Stomach (tissue), 4 donors: ENCODE measurements around the gene UNC5A.
"Not testable (repeated sequence)": the region's sequence is repeated elsewhere in the genome, so short reads cannot be mapped to it uniquely, and the experiment has no call there.

Experiments used
- EP300 ChIP-seq: sonication (generic); formaldehyde crosslinking; IDR thresholded peaks from one replicate; pipeline ENCODE4 v1.6.1; 2017; ENCODE audit warnings: antibody characterized with exemption
- POLR2A ChIP-seq, 4 donors: fragments of 450-650 bp; IDR thresholded peaks; one replicate each; pipeline ENCODE4 v1.6.1; 2016; ENCODE audit warnings: antibody characterized with exemption in 4 of 4, control low read depth in 2 of 4, mild to moderate bottlenecking in 1 of 4, moderate library complexity in 1 of 4
- POLR2AphosphoS5 ChIP-seq, 3 donors: sonication (generic); formaldehyde crosslinking; IDR thresholded peaks; one replicate each; pipeline ENCODE4 v1.6.1; 2016; ENCODE audit warnings: antibody characterized with exemption in 3 of 3
- TF ChIP-seq, protein P1 (sequence below), 7 experiments: fragments of 450-650 bp in 4 of 7; fragments of 200-600 bp in 3 of 7; sonication (generic) in 3 of 7; IDR thresholded peaks; one replicate each; pipeline ENCODE4 v1.5.1; 2016 to 2019; ENCODE audit warnings: antibody characterized with exemption in 7 of 7, control low read depth in 2 of 7, mild to moderate bottlenecking in 1 of 7

- TF ChIP-seq, protein P1, sequence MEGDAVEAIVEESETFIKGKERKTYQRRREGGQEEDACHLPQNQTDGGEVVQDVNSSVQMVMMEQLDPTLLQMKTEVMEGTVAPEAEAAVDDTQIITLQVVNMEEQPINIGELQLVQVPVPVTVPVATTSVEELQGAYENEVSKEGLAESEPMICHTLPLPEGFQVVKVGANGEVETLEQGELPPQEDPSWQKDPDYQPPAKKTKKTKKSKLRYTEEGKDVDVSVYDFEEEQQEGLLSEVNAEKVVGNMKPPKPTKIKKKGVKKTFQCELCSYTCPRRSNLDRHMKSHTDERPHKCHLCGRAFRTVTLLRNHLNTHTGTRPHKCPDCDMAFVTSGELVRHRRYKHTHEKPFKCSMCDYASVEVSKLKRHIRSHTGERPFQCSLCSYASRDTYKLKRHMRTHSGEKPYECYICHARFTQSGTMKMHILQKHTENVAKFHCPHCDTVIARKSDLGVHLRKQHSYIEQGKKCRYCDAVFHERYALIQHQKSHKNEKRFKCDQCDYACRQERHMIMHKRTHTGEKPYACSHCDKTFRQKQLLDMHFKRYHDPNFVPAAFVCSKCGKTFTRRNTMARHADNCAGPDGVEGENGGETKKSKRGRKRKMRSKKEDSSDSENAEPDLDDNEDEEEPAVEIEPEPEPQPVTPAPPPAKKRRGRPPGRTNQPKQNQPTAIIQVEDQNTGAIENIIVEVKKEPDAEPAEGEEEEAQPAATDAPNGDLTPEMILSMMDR (IDR thresholded peaks at IDR 0.05), result not testable (repeated sequence)
- TF ChIP-seq POLR2A (IDR thresholded peaks at IDR 0.05); POLR2AphosphoS5 (IDR thresholded peaks at IDR 0.05); EP300: not testable (repeated sequence)
Observed at GRCh38 chr5:176870644-176871043, 60.3 kb downstream of the UNC5A start.
